Neural progenitor cell (in vitro differentiated cells): ENCODE data around the gene DNAJC30. TPM values are rescaled to one million over a fixed set of nuclear protein-coding genes. Genes with fewer than 3 reads are reported as not detected.
"Not testable (repeated sequence)": the region's sequence is repeated elsewhere in the genome, so short reads cannot be mapped to it uniquely, and the experiment has no call there.

Experiments
- DNase-seq: peaks from one replicate; pipeline ENCODE4 v3.0.0-alpha.2; 2016; ENCODE audit warnings: low spot score
- H2AFZ ChIP-seq: fragments of 200-600 bp; sonication (generic); replicated peaks from 2 replicates; pipeline ENCODE4 v1.6.1; 2016; ENCODE audit warnings: antibody characterized with exemption
- H3F3A ChIP-seq: fragments of 200-600 bp; sonication (generic); 2 replicates; pipeline ENCODE4 v1.6.1; 2016; ENCODE audit warnings: antibody characterized with exemption, low read depth
- H3K27ac ChIP-seq: fragments of 200-600 bp; sonication (generic); 2 replicates; pipeline ENCODE4 v1.5.1; 2016; ENCODE audit warnings: mild to moderate bottlenecking
- H3K27me3 ChIP-seq: fragments of 200-600 bp; sonication (generic); 2 replicates; pipeline ENCODE4 v1.6.1; 2016; ENCODE audit warnings: mild to moderate bottlenecking, moderate library complexity
- H3K36me3 ChIP-seq: fragments of 200-600 bp; sonication (generic); 2 replicates; pipeline ENCODE4 v1.5.1; 2016
- H3K4me1 ChIP-seq: fragments of 200-600 bp; sonication (generic); 2 replicates; pipeline ENCODE4 v1.6.1; 2016; ENCODE audit warnings: mixed run types
- H3K4me2 ChIP-seq: fragments of 200-600 bp; sonication (generic); 2 replicates; pipeline ENCODE4 v1.6.1; 2016
- H3K4me3 ChIP-seq: fragments of 200-600 bp; sonication (generic); 2 replicates; pipeline ENCODE4 v1.5.1; 2016
- H3K79me2 ChIP-seq: fragments of 200-600 bp; sonication (generic); 2 replicates; pipeline ENCODE4 v1.6.1; 2016; ENCODE audit warnings: low read depth
- H3K9ac ChIP-seq: fragments of 200-600 bp; sonication (generic); 2 replicates; pipeline ENCODE4 v1.6.1; 2016
- H3K9me3 ChIP-seq: fragments of 200-600 bp; sonication (generic); 2 replicates; pipeline ENCODE4 v1.5.1; 2016; ENCODE audit warnings: low read depth
- H4K20me1 ChIP-seq: fragments of 200-600 bp; sonication (generic); 2 replicates; pipeline ENCODE4 v1.6.1; 2016; ENCODE audit warnings: low read depth
- H3K27ac Mint-ChIP-seq: 3 replicates; pipeline ENCODE4 v1.8.0; 2021; ENCODE audit warnings: mixed read lengths
- H3K27me3 Mint-ChIP-seq: 2 replicates; pipeline ENCODE4 v1.8.0; 2022; ENCODE audit warnings: low read depth, mild to moderate bottlenecking, inconsistent platforms, moderate library complexity, mixed read lengths; ENCODE audit not compliant: insufficient read depth
- H3K36me3 Mint-ChIP-seq: 3 replicates; pipeline ENCODE4 v1.8.0; 2021; ENCODE audit warnings: mixed read lengths
- H3K4me1 Mint-ChIP-seq: 3 replicates; pipeline ENCODE4 v1.8.0; 2021; ENCODE audit warnings: mixed read lengths
- H3K4me3 Mint-ChIP-seq: 3 replicates; pipeline ENCODE4 v1.8.0; 2021; ENCODE audit warnings: mild to moderate bottlenecking, moderate library complexity, mixed read lengths
- H3K9me3 Mint-ChIP-seq: 3 replicates; pipeline ENCODE4 v1.8.0; 2020; ENCODE audit warnings: mixed read lengths
- CTCF ChIP-seq: fragments of 200-600 bp; sonication (generic); IDR thresholded peaks from 2 replicates; pipeline ENCODE4 v1.5.1; 2017; ENCODE audit warnings: antibody characterized with exemption, mild to moderate bottlenecking
- EZH2 ChIP-seq: fragments of 200-600 bp; sonication (generic); IDR thresholded peaks from 2 replicates; pipeline ENCODE4 v1.6.1; 2017; ENCODE audit warnings: antibody characterized with exemption, mild to moderate bottlenecking, moderate library complexity
- EZH2phosphoT487 ChIP-seq: fragments of 200-600 bp; sonication (generic); IDR thresholded peaks from 2 replicates; pipeline ENCODE4 v1.6.1; 2017; ENCODE audit warnings: antibody characterized with exemption
- total RNA-seq: library from RNA; depleted of rRNA; stranded (reverse); fragments of >200 nt; gene quantifications from 2 replicates; pipeline ENCODE4 v1.2.3, GENCODE V29; 2015; ENCODE audit warnings: low replicate concordance

The DNAJC30 gene
- total RNA-seq, 1 donor from 2014 or later, result 0.94 TPM

GRCh38 chr7:73667344-73668102 lies 15.7 kb downstream of the DNAJC30 start, which contains the start of gene VPS37D:
VPS37D (plus strand) TSS chr7:73667831; CDS start chr7:73667959, 128 bp downstream.
- H2AFZ ChIP-seq, result peak within 1 kb of the TSS; percentile 57
- peak within 1 kb of the TSS; percentile 88 for H3K27ac Mint-ChIP-seq
- H3K9me3 Mint-ChIP-seq, result peaks cover 4% of the 10 kb centered on the region

GRCh38 chr7:73663033-73663432 lies 20.2 kb downstream of the DNAJC30 start:
- Histone ChIP-seq H3K79me2 (no peaks in the 10 kb centered on the region), H3F3A (peaks cover 30% of the 10 kb centered on the region), H3K4me2 (no peak overlapping the region), H2AFZ (no peak overlapping the region), H3K9me3 (peaks cover 5% of the 10 kb centered on the region), H4K20me1 (no peaks in the 10 kb centered on the region), H3K4me3 (no peak overlapping the region), H3K4me1 (peaks cover 7% of the 10 kb centered on the region), H3K9ac (no peak overlapping the region), H3K27me3 (peaks cover 6% of the 10 kb centered on the region), H3K36me3 (no peaks in the 10 kb centered on the region), H3K27ac (no peak overlapping the region)
- TF ChIP-seq EZH2phosphoT487 (no peak), CTCF (no peak), EZH2 (no peak)
- DNase-seq, result no peak
- peak overlapping the region; percentile 24 for H3K4me3 Mint-ChIP-seq
- H3K27me3 Mint-ChIP-seq, result peaks cover 17% of the 10 kb centered on the region
- H3K9me3 Mint-ChIP-seq, result peaks cover 7% of the 10 kb centered on the region
- peaks cover 14% of the 10 kb centered on the region for H3K4me1 Mint-ChIP-seq
- H3K36me3 Mint-ChIP-seq, result no peaks in the 10 kb centered on the region
- H3K27ac Mint-ChIP-seq, result no peak overlapping the region

More at GRCh38 chr7:73667344-73668102, 15.7 kb downstream of the DNAJC30 start, which contains the start of gene VPS37D:
- Mint-ChIP-seq H3K4me1 (peaks cover 26% of the 10 kb centered on the region), H3K27me3 (peaks cover 9% of the 10 kb centered on the region), H3K36me3 (peaks cover 7% of the 10 kb centered on the region), H3K4me3 (peak within 1 kb of the TSS; percentile 96)
- Histone ChIP-seq H3K36me3 (no peaks in the 10 kb centered on the region), H3K4me2 (peak within 1 kb of the TSS; percentile 98), H3K27ac (no peak within 1 kb of the TSS), H3K27me3 (no peaks in the 10 kb centered on the region), H3F3A (peaks cover 30% of the 10 kb centered on the region), H3K4me3 (peak within 1 kb of the TSS; percentile 96), H3K79me2 (no peaks in the 10 kb centered on the region), H4K20me1 (peaks cover 18% of the 10 kb centered on the region), H3K9me3 (peaks cover 5% of the 10 kb centered on the region), H3K4me1 (peaks cover 15% of the 10 kb centered on the region), H3K9ac (peak within 1 kb of the TSS; percentile 79)
- no peak for TF ChIP-seq EZH2phosphoT487
- TF ChIP-seq EZH2, result no peak
- peak; percentile 74 for TF ChIP-seq CTCF
- peak; percentile 98 for DNase-seq

DNA sequence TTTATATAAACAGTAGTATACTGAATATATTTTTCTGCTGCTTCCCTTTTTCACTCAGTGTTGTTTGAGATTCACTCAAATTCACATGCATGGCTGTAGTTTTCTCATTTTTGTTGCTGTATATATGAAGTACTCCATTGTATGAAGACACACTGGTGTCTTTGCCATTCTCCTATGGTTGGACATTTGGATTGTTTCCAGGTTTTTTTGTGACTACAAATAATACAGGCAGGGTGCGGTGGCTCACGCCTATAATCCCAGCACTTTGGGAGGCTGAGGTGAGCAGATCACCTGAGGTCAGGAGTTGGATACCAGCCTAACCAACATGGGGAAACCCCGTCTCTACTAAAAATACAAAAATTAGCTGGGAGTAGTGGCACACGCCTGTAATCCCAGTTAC lies 22.7 kb downstream of the DNAJC30 start:
- not testable (repeated sequence) for H3K36me3 ChIP-seq, H3K4me3 Mint-ChIP-seq, H3K9me3 ChIP-seq, H3K9ac ChIP-seq, H3K4me1 ChIP-seq, H3K27me3 ChIP-seq, H3K36me3 Mint-ChIP-seq, H3K4me3 ChIP-seq, H2AFZ ChIP-seq, H4K20me1 ChIP-seq, H3K27ac ChIP-seq, H3K9me3 Mint-ChIP-seq, H3K4me2 ChIP-seq, H3K79me2 ChIP-seq, DNase-seq
- Mint-ChIP-seq H3K4me1 (peaks cover 11% of the 10 kb centered on the region), H3K27me3 (peaks cover 12% of the 10 kb centered on the region), H3K27ac (peak overlapping the region; percentile 63)
- H3F3A ChIP-seq, result peaks cover 19% of the 10 kb centered on the region

- no peak for DNase-seq
- Mint-ChIP-seq H3K36me3 (no peaks in the 10 kb centered on the region), H3K27ac (no peak overlapping the region), H3K27me3 (peaks cover 13% of the 10 kb centered on the region), H3K4me3 (no peak overlapping the region), H3K4me1 (peaks cover 7% of the 10 kb centered on the region), H3K9me3 (peaks cover 10% of the 10 kb centered on the region)
- no peak overlapping the region for H3K4me2 ChIP-seq
- H3K79me2 ChIP-seq, result no peaks in the 10 kb centered on the region
- TF ChIP-seq CTCF (no peak), EZH2 (no peak), EZH2phosphoT487 (no peak)
- no peak overlapping the region for H2AFZ ChIP-seq
- H3K27me3 ChIP-seq, result peaks cover 6% of the 10 kb centered on the region
- no peak overlapping the region for H3K27ac ChIP-seq
- H3K4me3 ChIP-seq, result no peak overlapping the region
- no peaks in the 10 kb centered on the region for H3K36me3 ChIP-seq
- H3K9ac ChIP-seq, result no peak overlapping the region
- peaks cover 5% of the 10 kb centered on the region for H3K9me3 ChIP-seq
- no peaks in the 10 kb centered on the region for H4K20me1 ChIP-seq
- peaks cover 14% of the 10 kb centered on the region for H3F3A ChIP-seq
- peaks cover 7% of the 10 kb centered on the region for H3K4me1 ChIP-seq
Observed at GRCh38 chr7:73659983-73660382, 23.3 kb downstream of the DNAJC30 start.

DNA sequence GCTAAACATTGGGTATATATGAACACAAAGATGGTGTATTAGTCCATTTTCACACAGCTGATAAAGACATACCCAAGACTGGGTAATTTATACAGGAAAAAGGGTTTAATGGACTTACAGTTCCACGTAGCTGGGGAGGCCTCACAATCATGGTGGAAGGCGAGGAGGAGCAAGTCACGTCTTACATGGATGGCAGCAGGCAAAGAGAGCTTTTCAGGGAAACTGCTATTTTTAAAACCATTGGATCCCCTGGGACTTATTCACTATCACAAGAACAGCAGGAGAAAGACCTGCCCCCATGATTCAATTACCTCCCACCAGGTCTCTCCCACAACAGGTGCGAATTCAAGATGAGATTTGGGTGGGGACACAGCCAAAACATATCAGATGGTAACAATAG lies 27.9 kb downstream of the DNAJC30 start:
- not testable (repeated sequence) for H3K9ac ChIP-seq, H3K9me3 ChIP-seq, H3K4me3 ChIP-seq, H3K36me3 Mint-ChIP-seq, H3K4me1 ChIP-seq, H3K27ac Mint-ChIP-seq, H3K9me3 Mint-ChIP-seq, H4K20me1 ChIP-seq, H3K27ac ChIP-seq, H2AFZ ChIP-seq, H3K36me3 ChIP-seq, H3K4me1 Mint-ChIP-seq, H3K4me3 Mint-ChIP-seq, H3F3A ChIP-seq, H3K79me2 ChIP-seq, H3K4me2 ChIP-seq, DNase-seq
- H3K27me3 ChIP-seq, result peaks cover 17% of the 10 kb centered on the region
- H3K27me3 Mint-ChIP-seq, result peaks cover 28% of the 10 kb centered on the region
